IPS-18c (cell line): Measurements from ENCODE around the gene NCAPD3.
"Not testable (repeated sequence)": the region's sequence is repeated elsewhere in the genome, so short reads cannot be mapped to it uniquely, and the experiment has no call there.

Experiments
- H3K4me3 ChIP-seq: 2 replicates; pipeline ENCODE4 v1.7.0; 2013; ENCODE audit warnings: low read depth, mild to moderate bottlenecking, low read length, moderate library complexity; ENCODE audit not compliant: insufficient read depth
- H3K9me3 ChIP-seq: one replicate; pipeline ENCODE4 v1.6.1; 2013; ENCODE audit warnings: mild to moderate bottlenecking, low read length, moderate library complexity; ENCODE audit not compliant: control insufficient read depth, insufficient read depth

NCAPD3 gene

GRCh38 chr11:134188092-134188491 is 35.7 kb downstream of the NCAPD3 start:
- H3K9me3 ChIP-seq, H3K4me3 ChIP-seq: not testable (repeated sequence)

DNA sequence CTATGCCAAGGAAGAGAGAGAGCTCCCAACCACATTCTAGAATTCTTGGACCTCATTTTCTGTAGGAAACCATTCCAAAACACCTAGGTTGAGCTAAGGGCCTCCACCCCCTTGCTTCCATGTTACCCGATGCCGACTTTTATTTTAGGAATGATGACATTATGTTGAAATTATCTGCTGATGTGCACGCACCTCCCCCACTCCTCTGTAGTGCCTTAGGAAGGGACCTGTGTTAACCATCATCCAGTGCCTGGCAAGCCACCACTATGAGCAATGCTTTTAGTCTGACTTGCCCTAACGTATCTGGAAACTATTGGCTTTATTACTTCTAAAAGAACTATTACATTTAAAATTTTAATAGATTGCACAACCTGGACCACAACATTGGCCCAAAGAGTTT is 42.1 kb downstream of the NCAPD3 start:
- H3K9me3 ChIP-seq, result no peaks in the 10 kb centered on the region
- no peak overlapping the region for H3K4me3 ChIP-seq

DNA sequence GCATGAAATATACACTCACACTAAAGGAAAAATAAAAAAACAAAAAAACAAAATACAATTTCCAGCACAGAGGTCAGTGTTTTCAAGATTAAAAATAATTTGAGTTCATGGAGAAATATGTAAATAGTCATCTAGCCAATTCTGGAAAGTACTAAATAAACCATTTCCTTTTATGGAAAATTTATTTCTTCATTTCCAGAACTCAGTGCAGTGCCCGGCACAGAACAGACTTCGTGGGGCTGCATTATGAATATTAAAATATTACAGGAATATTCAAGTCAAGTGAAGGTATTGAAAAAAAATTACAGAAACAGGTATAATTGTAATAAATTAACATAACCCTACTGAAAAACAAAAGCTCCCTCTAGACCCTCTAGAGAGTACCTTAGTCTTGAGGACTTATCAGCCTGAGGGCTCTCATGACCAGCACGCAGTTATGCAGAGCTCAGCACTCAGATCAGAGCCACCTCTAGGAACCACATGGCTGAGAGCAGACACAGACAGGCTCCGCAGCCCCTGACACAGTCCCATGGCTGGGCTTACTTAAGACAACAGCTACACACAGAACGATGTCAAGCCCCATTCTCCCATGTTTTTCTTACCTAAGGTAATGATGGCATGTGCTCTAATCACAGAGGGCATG is 45.6 kb downstream of the NCAPD3 start:
- Histone ChIP-seq H3K4me3 (no peak overlapping the region), H3K9me3 (peaks cover 2% of the 10 kb centered on the region)

- peaks cover 7% of the 10 kb centered on the region for H3K9me3 ChIP-seq
- H3K4me3 ChIP-seq, result no peak overlapping the region
Observed at GRCh38 chr11:134176284-134176683, 47.5 kb downstream of the NCAPD3 start.

DNA sequence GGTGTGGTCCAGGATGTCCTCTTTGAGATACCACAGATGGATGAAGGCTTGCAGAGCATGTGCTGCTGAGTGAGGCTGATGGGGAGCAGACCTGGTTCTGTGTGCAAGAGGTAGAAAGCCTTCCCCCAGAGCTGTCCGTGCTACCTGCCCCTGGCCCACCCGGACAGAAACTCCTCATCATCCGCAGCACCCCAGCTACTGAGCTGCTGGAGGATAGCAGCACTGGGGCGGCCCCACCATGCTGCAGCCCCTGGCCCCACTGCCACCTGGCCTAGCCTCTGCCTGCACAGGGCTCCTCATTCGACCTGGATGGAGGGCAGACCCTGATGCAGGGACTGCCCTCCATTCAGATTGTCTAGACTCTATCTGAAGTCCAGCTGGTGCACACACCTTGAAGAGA is 50.5 kb downstream of the NCAPD3 start:
- peaks cover 23% of the 10 kb centered on the region for H3K9me3 ChIP-seq
- no peak overlapping the region for H3K4me3 ChIP-seq

DNA sequence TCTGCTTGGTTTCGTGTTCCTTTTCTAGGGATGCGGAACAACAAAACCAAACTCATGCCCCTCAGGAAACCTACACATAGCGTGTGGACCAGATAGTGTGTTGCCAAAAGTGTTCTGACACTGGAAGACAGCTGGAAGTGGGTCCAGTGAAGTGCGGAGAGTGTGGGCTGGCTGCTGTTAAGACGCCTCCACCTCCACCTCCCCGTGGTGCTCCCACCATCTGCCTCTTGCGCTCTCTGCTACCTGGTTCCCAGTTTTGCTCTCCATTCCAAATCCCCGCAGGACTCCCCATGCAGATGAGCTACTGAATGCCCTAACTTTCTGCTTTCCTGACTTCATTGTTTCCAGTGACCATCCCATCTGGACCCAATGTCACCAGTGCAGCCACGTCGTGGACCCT is 51.8 kb downstream of the NCAPD3 start:
- Histone ChIP-seq H3K9me3 (peaks cover 30% of the 10 kb centered on the region), H3K4me3 (no peak overlapping the region)

DNA sequence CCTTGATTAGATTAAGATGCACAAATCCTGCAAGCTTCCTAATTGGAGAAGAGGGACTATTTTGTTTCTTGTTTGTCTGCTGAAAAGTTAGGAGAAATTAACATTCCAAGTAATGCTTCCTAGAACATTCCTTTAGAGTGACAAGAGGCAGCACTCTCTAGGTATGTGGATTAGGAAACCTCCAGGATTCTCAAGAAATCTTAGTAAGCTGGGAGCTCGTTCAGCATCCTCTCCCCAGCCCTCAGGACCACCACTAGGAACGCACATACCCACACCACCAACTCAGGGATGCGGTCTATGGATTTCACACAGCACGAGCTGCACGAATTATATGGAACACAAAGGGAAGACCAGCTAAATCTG is 52.9 kb downstream of the NCAPD3 start:
- Histone ChIP-seq H3K4me3 (no peak overlapping the region), H3K9me3 (peaks cover 32% of the 10 kb centered on the region)

GRCh38 chr11:134170177-134170918 is 53.4 kb downstream of the NCAPD3 start:
- peaks cover 37% of the 10 kb centered on the region for H3K9me3 ChIP-seq
- no peak overlapping the region; the same call in 1 of the 2 replicates for H3K4me3 ChIP-seq

DNA sequence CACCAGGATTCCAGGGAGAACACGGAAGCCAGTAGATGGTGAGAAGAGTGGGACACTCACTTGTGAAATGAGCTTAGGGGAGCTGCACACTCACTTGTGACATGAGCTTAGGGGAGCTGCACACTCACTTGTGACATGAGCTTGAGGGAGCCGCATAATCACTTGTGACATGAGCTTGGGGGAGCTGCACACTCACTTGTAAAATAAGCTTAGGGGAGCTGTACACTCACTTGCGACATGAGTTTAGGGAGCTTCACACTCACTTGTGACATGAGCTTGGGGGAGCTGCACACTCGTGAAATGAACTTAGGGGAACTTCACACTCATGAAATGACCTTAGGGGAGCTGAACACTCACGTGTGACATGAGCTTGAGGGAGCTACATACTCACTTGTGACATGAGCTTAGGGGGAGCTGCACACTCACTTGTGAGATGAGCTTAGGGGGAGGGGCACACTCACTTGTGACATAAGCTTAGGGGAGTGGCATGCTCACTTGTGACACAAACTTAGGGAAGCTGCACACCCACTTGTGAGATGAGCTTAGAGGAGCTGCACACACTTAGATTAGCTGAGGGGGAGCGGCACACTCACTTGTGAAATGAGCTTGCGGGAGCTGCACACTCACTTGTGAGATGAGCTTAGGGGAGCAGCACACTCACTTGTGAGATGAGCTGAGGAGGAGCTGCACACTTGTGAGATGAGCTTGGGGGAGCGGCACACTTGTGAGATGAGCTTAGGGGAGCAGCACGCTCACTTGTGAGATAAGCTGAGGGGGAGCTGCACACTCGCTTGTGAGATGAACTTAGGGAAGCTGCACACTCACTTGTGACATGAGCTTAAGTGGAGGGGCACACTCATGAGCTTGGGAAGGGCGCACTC is 59.0 kb downstream of the NCAPD3 start:
- Histone ChIP-seq H3K4me3 (peak overlapping the region; percentile 32; the same call in 1 of the 2 replicates), H3K9me3 (peaks cover 70% of the 10 kb centered on the region)

DNA sequence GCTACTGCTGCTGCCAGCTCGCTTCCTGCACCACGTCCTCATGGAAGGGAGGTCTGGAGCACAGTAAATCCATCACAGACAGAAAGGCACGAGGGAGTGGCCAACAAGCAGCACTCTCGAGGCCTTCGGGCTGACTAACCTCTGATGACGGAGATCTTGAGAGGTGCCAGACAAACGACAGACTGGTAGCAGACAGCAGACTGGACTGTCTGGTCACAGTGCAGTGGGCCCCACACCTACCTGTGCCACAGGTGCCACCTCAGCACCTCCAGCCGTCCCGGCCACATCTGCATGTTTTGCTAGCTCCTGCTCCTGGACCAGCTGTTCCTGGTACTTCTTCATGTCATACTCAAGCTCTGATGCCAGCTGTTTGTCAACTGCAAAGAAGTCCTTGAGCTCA is 64.1 kb downstream of the NCAPD3 start:
- Histone ChIP-seq H3K4me3 (no peak overlapping the region), H3K9me3 (peaks cover 35% of the 10 kb centered on the region)

DNA sequence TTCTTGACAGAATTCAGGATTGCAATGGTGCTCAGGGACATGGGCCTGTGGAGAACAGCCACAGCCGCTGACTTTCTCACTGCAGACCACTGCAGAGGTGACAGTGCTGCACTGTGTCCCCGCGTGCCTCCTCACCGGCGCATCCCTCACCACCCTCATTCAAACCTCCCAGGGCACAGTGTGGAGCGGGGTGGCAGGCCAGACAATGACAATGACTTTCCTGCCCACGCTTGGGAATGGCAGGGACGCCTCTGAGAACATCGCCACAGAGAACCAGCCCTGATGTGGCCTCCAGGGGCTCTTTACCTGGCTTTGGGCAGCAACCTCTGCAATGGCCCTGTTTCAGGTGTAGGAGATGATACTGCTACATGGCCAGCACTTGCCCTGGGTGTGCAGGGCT is 65.7 kb downstream of the NCAPD3 start:
- no peak overlapping the region for H3K4me3 ChIP-seq
- H3K9me3 ChIP-seq, result peaks cover 19% of the 10 kb centered on the region

GRCh38 chr11:134157451-134157850 is 66.3 kb downstream of the NCAPD3 start:
- H3K4me3 ChIP-seq, result no peak overlapping the region
- H3K9me3 ChIP-seq, result peaks cover 13% of the 10 kb centered on the region

DNA sequence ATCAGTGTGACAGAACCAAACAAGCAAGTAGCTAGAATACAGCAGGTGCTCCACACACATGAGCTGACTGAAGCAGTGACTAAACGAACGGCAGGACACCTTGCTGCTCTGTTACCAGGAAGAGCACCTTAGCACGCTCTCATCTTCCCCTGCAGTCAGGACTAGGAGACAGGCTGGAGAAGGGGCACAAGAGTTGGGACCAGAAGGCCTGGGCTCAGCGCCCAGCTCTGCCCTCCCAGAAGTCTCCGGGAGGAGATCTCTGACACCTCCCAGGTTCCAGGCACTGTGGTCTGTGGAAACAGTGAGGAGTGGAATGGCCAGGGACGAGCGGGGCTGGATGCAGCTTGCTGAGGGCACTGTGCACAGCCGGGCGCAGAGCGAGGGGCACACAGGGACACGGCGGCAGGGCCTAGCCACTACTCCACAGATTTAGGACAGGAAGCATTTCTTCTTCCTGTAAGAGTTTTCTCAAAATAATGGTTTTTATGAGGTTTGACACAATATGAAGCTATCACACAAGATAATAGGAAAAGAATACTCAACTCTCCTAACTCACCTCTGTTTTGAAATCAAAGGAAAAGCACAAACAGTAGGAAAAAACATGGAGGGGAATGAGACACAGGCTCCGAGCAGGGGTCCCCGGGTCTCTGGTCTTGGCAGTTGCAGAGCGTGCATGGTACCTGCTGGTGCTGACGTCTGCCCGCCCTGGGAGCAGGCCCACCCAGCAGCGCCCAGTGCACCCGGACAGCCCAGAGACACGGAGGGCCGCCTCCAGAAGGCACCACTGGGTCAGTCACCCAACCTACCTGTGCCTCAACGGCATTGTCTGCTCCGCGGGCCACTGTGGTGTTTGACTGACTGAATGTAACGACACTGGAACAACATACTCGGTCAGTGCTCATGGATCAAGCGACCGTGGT is 67.6 kb downstream of the NCAPD3 start:
- Histone ChIP-seq H3K9me3 (peaks cover 6% of the 10 kb centered on the region), H3K4me3 (no peak overlapping the region)

DNA sequence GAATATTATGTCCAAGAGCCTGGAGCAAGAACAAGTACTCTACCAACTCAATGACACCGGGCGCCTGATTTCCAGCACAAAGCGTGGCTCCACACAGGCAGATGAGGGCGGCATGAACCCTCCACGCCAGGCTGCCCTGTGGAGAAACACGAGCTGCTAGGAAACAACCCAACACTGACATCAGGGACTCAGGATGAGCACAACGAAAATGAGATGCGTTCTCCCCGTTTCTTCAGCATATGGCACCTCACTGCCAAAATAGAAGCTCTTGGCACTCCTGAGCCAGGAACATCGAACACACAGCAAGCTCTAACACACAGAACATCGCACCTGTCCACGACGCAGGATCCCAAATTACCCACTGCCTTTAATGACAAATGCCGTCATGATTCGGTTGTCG is 68.3 kb downstream of the NCAPD3 start:
- peaks cover 3% of the 10 kb centered on the region for H3K9me3 ChIP-seq
- no peak overlapping the region for H3K4me3 ChIP-seq

DNA sequence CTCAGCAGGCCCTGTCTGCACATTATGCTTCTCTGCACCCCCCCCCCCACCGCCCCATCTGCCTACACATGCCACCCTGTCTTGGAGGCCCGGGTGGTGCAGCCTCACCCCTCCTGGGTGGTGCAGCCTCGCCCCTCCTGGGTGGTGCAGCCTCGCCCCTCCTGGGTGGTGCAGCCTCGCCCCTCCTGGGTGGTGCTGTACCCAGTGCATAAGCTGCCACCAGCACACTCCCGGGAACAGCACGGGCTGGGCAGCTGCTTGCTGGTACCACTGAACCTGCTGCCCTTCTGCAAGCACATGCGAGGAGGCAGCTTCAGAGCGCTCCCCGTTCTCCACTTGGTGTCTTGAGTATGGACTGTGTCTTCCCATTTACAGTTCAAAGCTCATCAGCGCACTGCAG is 69.3 kb downstream of the NCAPD3 start:
- H3K4me3 ChIP-seq, result no peak overlapping the region
- no peaks in the 10 kb centered on the region for H3K9me3 ChIP-seq

DNA sequence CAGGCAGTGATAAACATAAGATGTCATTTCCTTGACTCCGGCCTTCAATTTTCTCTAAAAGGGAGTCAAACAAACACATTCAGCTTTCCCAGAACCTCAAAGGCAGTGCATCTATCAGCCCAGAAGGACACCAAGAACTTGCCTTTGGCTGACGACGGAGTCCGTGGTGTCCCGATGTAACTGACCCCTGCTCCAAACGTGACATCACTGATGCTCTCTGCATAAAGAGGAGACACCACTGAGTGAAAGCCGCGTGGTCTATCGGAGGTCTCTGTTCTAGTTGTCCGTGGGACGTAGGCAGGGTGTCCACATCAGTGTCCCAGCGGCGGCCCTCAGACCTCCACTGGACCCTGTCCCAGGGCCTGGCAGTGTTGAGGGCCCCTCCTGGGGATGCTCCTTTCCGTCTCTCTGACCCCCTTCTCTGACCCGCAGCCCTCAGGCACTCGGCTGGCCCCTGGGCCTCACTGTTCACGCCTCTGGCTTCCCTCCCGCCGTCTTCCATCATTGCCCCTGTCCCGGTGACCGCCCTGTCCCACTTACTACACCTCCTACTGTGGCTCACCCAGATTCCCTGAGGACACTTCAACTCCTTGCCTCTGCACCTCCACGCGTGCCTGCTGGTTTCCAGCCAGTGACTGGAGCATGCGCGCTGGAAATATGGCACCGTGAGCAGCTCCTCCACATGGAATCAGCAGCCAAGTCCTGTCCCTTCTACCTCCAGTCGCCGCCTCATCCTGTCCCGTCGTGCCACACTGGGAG is 70.4 kb downstream of the NCAPD3 start:
- Histone ChIP-seq H3K9me3 (no peaks in the 10 kb centered on the region), H3K4me3 (no peak overlapping the region)
